Lower lobe of right lung (tissue), 2 donors: ENCODE measurements around the gene HLA-A. TPM values are rescaled to one million over a fixed set of nuclear protein-coding genes. Genes with fewer than 3 reads are reported as not detected.

Experiments used
- ATAC-seq, 2 donors: fragments of 200-7000 bp; cut with Tn5 transposase; one replicate each; pipeline ENCODE4 v1.9.1; 2020 to 2022; ENCODE audit warnings: mild to moderate bottlenecking in 2 of 2, moderate library complexity in 2 of 2
- DNase-seq: peaks from one replicate; pipeline ENCODE4 v3.0.0-alpha.2; 2020
- H3K27ac ChIP-seq: fragments of 200-600 bp; one replicate; pipeline ENCODE4 v1.8.0; 2022
- H3K27me3 ChIP-seq: fragments of 200-600 bp; one replicate; pipeline ENCODE4 v1.8.0; 2022; ENCODE audit warnings: low read depth
- H3K36me3 ChIP-seq: fragments of 200-600 bp; one replicate; pipeline ENCODE4 v1.8.0; 2022; ENCODE audit warnings: mild to moderate bottlenecking
- H3K4me1 ChIP-seq: fragments of 200-600 bp; one replicate; pipeline ENCODE4 v1.8.0; 2022
- H3K4me3 ChIP-seq: fragments of 200-600 bp; one replicate; pipeline ENCODE4 v1.8.0; 2022; ENCODE audit warnings: mild to moderate bottlenecking
- H3K9me3 ChIP-seq: fragments of 200-600 bp; one replicate; pipeline ENCODE4 v1.8.0; 2022
- CTCF ChIP-seq: fragments of 200-600 bp; IDR thresholded peaks from one replicate; pipeline ENCODE4 v1.8.0; 2022; ENCODE audit warnings: antibody characterized with exemption, mild to moderate bottlenecking
- intact Hi-C: fragments of 100-400 bp; cut with DNase I; formaldehyde crosslinking; loops from one replicate; pipeline ENCODE4 v1.11.0; 2022
- total RNA-seq: library from RNA; stranded (reverse); fragmentation: NEBNext Ultra II Directional; extraction: Animal tissue kit (Norgen Biotek cat#: 25700); gene quantifications from one replicate; pipeline ENCODE4 v1.2.1, GENCODE V29; 2021
- donor health status: DM: no; HTN: yes; CAD: no; lungs with severe emphysema.

Gene HLA-A
- total RNA-seq, 1 donor from 2014 or later = 1,064 TPM

- H3K27me3 ChIP-seq = no peaks in the 10 kb centered on the region
- H3K36me3 ChIP-seq = no peaks in the 10 kb centered on the region
- H3K27ac ChIP-seq = no peak overlapping the region
- no peak for DNase-seq
- H3K9me3 ChIP-seq = no peaks in the 10 kb centered on the region
- intact Hi-C loops = no loop called here
- peak; percentile 31 for ATAC-seq
- no peaks in the 10 kb centered on the region for H3K4me1 ChIP-seq
- no peak overlapping the region for H3K4me3 ChIP-seq
- TF ChIP-seq CTCF = no peak
Observed at GRCh38 chr6:29917857-29918256, 24.5 kb upstream of the HLA-A start.

GRCh38 chr6:29919506-29920445 lies 22.6 kb upstream of the HLA-A start:
- TF ChIP-seq CTCF = no peak
- Histone ChIP-seq H3K27ac (no peak overlapping the region), H3K9me3 (no peaks in the 10 kb centered on the region), H3K4me3 (no peak overlapping the region), H3K36me3 (no peaks in the 10 kb centered on the region), H3K4me1 (no peaks in the 10 kb centered on the region), H3K27me3 (no peaks in the 10 kb centered on the region)
- ATAC-seq (no peak), DNase-seq (no peak)
- intact Hi-C loops = no loop called here

- no peak overlapping the region for H3K27ac ChIP-seq
- TF ChIP-seq CTCF = no peak
- DNase-seq (no peak), ATAC-seq (no peak)
- H3K36me3 ChIP-seq = no peaks in the 10 kb centered on the region
- intact Hi-C loops = no loop called here
- peaks cover 11% of the 10 kb centered on the region for H3K4me1 ChIP-seq
- H3K4me3 ChIP-seq = no peak overlapping the region
- H3K27me3 ChIP-seq = no peaks in the 10 kb centered on the region
- no peaks in the 10 kb centered on the region for H3K9me3 ChIP-seq
Observed at GRCh38 chr6:29924287-29924686, 18.0 kb upstream of the HLA-A start.

GRCh38 chr6:29924731-29925130 lies 17.6 kb upstream of the HLA-A start:
- no peak for DNase-seq
- TF ChIP-seq CTCF = no peak

GRCh38 chr6:29925321-29925720 lies 17.0 kb upstream of the HLA-A start:
- Histone ChIP-seq H3K27me3 (no peaks in the 10 kb centered on the region), H3K9me3 (no peaks in the 10 kb centered on the region), H3K4me1 (peaks cover 11% of the 10 kb centered on the region), H3K4me3 (peak overlapping the region; percentile 0), H3K36me3 (no peaks in the 10 kb centered on the region), H3K27ac (peak overlapping the region; percentile 98)
- DNase-seq (no peak), ATAC-seq (peak in 1 of 2 donors; percentile 13)
- intact Hi-C loops = no loop called here
- TF ChIP-seq CTCF = no peak

More at GRCh38 chr6:29924731-29925130, 17.6 kb upstream of the HLA-A start:
- Histone ChIP-seq H3K36me3 (no peaks in the 10 kb centered on the region), H3K27me3 (no peaks in the 10 kb centered on the region), H3K9me3 (no peaks in the 10 kb centered on the region), H3K4me1 (peaks cover 11% of the 10 kb centered on the region), H3K4me3 (no peak overlapping the region), H3K27ac (peak overlapping the region; percentile 98)
- ATAC-seq = no peak
- intact Hi-C loops = no loop called here
